ENCODE data around the gene SYK.

SYK gene

GRCh38 chr9:90830977-90831376 is 29.4 kb downstream of the SYK start:
- no peak for DNase-seq
- in situ Hi-C loops (cut with HindIII; ENCODE audit: low pct_ligation_motif_present, low sequenced_read_pairs) = no loop called here
- no peaks in the 10 kb centered on the region for H3K36me3 ChIP-seq (replicated peaks)
- H3K27me3 ChIP-seq (replicated peaks) = no peaks in the 10 kb centered on the region
- no peak overlapping the region for H3K4me3 ChIP-seq (ENCODE audit: low read depth, low read length)
- TF ChIP-seq CTCF (IDR thresholded peaks at IDR 0.05; ENCODE audit: low read depth, low read length, missing control alignments) = no peak
- H3K27ac ChIP-seq = no peak overlapping the region

GRCh38 chr9:90832261-90832660 is 30.6 kb downstream of the SYK start:
- no peak for DNase-seq
- no peak for TF ChIP-seq CTCF (IDR thresholded peaks at IDR 0.05; ENCODE audit: low read depth, low read length, missing control alignments)
- in situ Hi-C loops (cut with HindIII; ENCODE audit: low pct_ligation_motif_present, low sequenced_read_pairs) = no loop called here
- H3K27ac ChIP-seq = no peak overlapping the region
- H3K36me3 ChIP-seq (replicated peaks) = no peaks in the 10 kb centered on the region
- H3K27me3 ChIP-seq (replicated peaks) = no peaks in the 10 kb centered on the region
- H3K4me3 ChIP-seq (ENCODE audit: low read depth, low read length) = no peak overlapping the region

- H3K36me3 ChIP-seq (replicated peaks) = no peaks in the 10 kb centered on the region
- no peak overlapping the region for H3K27ac ChIP-seq
- H3K4me3 ChIP-seq (ENCODE audit: low read depth, low read length) = no peak overlapping the region
- H3K27me3 ChIP-seq (replicated peaks) = no peaks in the 10 kb centered on the region
- DNase-seq = no peak
- in situ Hi-C loops (cut with HindIII; ENCODE audit: low pct_ligation_motif_present, low sequenced_read_pairs) = no loop called here
- no peak for TF ChIP-seq CTCF (IDR thresholded peaks at IDR 0.05; ENCODE audit: low read depth, low read length, missing control alignments)
Observed at GRCh38 chr9:90834828-90835595, 33.4 kb downstream of the SYK start.

GRCh38 chr9:90836411-90837080 is 34.9 kb downstream of the SYK start:
- Histone ChIP-seq H3K4me3 (ENCODE audit: low read depth, low read length) (no peak overlapping the region), H3K36me3 (replicated peaks) (no peaks in the 10 kb centered on the region), H3K27ac (no peak overlapping the region), H3K27me3 (replicated peaks) (no peaks in the 10 kb centered on the region)
- no peak for DNase-seq
- TF ChIP-seq CTCF (IDR thresholded peaks at IDR 0.05; ENCODE audit: low read depth, low read length, missing control alignments) = no peak
- in situ Hi-C loops (cut with HindIII; ENCODE audit: low pct_ligation_motif_present, low sequenced_read_pairs) = no loop called here

GRCh38 chr9:90838098-90838497 is 36.5 kb downstream of the SYK start:
- no peak for TF ChIP-seq CTCF (IDR thresholded peaks at IDR 0.05; ENCODE audit: low read depth, low read length, missing control alignments)
- in situ Hi-C loops (cut with HindIII; ENCODE audit: low pct_ligation_motif_present, low sequenced_read_pairs) = no loop called here
- Histone ChIP-seq H3K36me3 (replicated peaks) (no peaks in the 10 kb centered on the region), H3K27ac (no peak overlapping the region), H3K4me3 (ENCODE audit: low read depth, low read length) (no peak overlapping the region), H3K27me3 (replicated peaks) (no peaks in the 10 kb centered on the region)
- DNase-seq = no peak

Data from brain microvascular endothelial cell (primary cell).